SK-N-MC (cell line): ENCODE data around the gene TRAPPC6A.

Source experiments
- EZH2 ChIP-seq: fragments of 200-600 bp; sonication (generic); IDR thresholded peaks from one replicate; pipeline ENCODE4 v1.6.1; 2017; ENCODE audit warnings: antibody characterized with exemption
- FOXP2 ChIP-seq: optimal IDR thresholded peaks from 2 replicates; pipeline ENCODE3; 2011; ENCODE audit warnings: mild to moderate bottlenecking, moderate library complexity; ENCODE audit not compliant: insufficient read depth; ENCODE audit errors: extremely low read length, control extremely low read depth
- POLR2AphosphoS5 ChIP-seq: IDR thresholded peaks from 2 replicates; pipeline ENCODE4 v1.6.1; 2012; ENCODE audit warnings: mild to moderate bottlenecking, low read depth, low read length, borderline replicate concordance

GRCh38 chr19:45213031-45213430 lies 35.0 kb upstream of the TRAPPC6A start:
- TF ChIP-seq EZH2 (no peak), POLR2AphosphoS5 (no peak), FOXP2 (no peak)
